Measurements from ENCODE around the gene RASSF1.

Gene RASSF1

GRCh38 chr3:50365842-50366220 is 25.2 kb upstream of the RASSF1 start:
- H3K9me3 ChIP-seq (ENCODE audit: control insufficient read depth, insufficient read depth, low read length), result no peaks in the 10 kb centered on the region
- no peak overlapping the region for H3K27ac ChIP-seq (ENCODE audit: low read length)
- H3K27me3 ChIP-seq (ENCODE audit: control insufficient read depth, insufficient read depth, low read length), result no peaks in the 10 kb centered on the region
- DNase-seq (ENCODE audit: low read depth, low spot score), result no peak
- peak overlapping the region; percentile 53; the same call in 1 of the 2 replicates for H3K4me3 ChIP-seq (ENCODE audit: low read length)
- H3K36me3 ChIP-seq (ENCODE audit: control insufficient read depth, insufficient read depth, low read length), result no peaks in the 10 kb centered on the region; the same call in 1 of the 2 replicates
- peaks cover 6% of the 10 kb centered on the region for H3K4me1 ChIP-seq (ENCODE audit: control insufficient read depth, insufficient read depth, low read length)
- WGBS (ENCODE audit: insufficient coverage, insufficient read length), result no CpG with 5 or more reads among the region's 5 CpGs

DNA sequence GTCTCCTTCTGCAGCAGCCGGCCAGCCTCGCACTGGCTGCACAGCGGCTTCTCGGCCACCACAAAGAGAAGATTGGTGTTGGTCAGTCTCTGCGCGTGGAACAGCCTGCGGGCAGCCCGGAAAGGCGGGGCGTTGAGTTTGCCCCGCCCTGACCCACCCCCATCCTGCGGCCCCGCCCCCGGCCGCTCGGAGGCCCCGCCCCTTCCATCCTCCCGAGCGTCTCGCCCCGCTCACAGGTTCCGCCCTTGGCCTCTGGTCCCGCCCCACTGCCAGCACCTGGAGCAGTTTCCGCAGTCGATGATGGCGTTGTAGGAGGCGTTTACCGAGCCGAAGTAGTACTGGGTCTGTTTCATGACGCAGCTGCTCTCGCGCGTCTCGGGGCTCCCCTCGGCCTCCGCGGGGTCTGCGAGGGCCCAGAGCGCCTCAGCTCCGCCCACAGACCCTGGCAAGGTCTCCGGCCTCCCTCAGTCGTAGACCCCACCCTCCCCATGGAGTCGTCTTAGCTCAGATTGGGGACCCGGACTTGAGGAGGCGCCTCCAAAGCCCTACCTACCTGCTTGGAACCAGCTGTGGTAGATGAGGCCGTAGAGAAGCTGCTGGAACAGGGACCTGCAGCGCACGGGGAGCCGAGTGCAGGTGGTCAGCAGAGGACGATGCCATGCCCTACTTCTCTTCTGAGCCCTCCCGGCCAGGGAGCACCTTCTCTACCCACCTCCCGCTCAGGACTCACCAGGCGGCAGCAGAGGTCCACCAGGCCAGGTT is 24.6 kb upstream of the RASSF1 start:
- Histone ChIP-seq H3K27ac (ENCODE audit: low read length) (no peak overlapping the region), H3K27me3 (ENCODE audit: control insufficient read depth, insufficient read depth, low read length) (no peaks in the 10 kb centered on the region), H3K4me1 (ENCODE audit: control insufficient read depth, insufficient read depth, low read length) (peaks cover 5% of the 10 kb centered on the region; the same call in 1 of the 2 replicates), H3K4me3 (ENCODE audit: low read length) (peak overlapping the region; percentile 53; the same call in 1 of the 2 replicates), H3K36me3 (ENCODE audit: control insufficient read depth, insufficient read depth, low read length) (no peaks in the 10 kb centered on the region; the same call in 1 of the 2 replicates), H3K9me3 (ENCODE audit: control insufficient read depth, insufficient read depth, low read length) (no peaks in the 10 kb centered on the region)
- no CpG with 5 or more reads among the region's 53 CpGs for whole genome bisulfite sequencing (ENCODE audit: insufficient coverage, insufficient read length)
- peak; percentile 75 for DNase-seq (ENCODE audit: low read depth, low spot score)

GRCh38 chr3:50364573-50365079 is 24.0 kb upstream of the RASSF1 start:
- H3K4me3 ChIP-seq (ENCODE audit: low read length), result peak overlapping the region; percentile 52
- WGBS (ENCODE audit: insufficient coverage, insufficient read length), result no CpG with 5 or more reads among the region's 48 CpGs

DNA sequence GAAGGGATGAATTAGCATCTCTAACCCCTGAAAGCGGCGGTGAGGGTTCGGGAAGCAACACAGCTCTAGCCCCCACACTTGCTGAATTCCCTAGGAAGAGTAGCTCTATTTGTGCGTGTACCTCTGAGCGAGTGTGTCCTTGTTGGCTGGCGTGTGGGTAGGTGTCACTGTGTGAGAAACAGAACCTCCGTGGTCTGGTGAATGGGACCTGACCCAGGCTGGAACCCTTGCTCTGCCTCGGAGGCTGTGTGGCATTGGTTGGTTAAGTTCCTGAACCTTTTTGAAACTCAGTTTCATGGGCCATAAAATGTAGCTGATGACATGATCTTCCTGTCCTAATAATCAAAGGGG is 19.1 kb upstream of the RASSF1 start:
- no CpG with 5 or more reads among the region's 8 CpGs for WGBS (ENCODE audit: insufficient coverage, insufficient read length)

More at GRCh38 chr3:50364573-50365079, 24.0 kb upstream of the RASSF1 start:
- Histone ChIP-seq H3K27ac (ENCODE audit: low read length) (no peak overlapping the region), H3K27me3 (ENCODE audit: control insufficient read depth, insufficient read depth, low read length) (no peaks in the 10 kb centered on the region), H3K36me3 (ENCODE audit: control insufficient read depth, insufficient read depth, low read length) (no peaks in the 10 kb centered on the region; the same call in 1 of the 2 replicates), H3K9me3 (ENCODE audit: control insufficient read depth, insufficient read depth, low read length) (no peaks in the 10 kb centered on the region), H3K4me1 (ENCODE audit: control insufficient read depth, insufficient read depth, low read length) (peaks cover 5% of the 10 kb centered on the region; the same call in 1 of the 2 replicates)
- no peak for DNase-seq (ENCODE audit: low read depth, low spot score)

GRCh38 chr3:50358911-50359759 is 18.5 kb upstream of the RASSF1 start, which contains the start of gene TMEM115:
Gene TMEM115 (minus strand): TSS chr3:50359521. CDS start chr3:50359063, 458 bp downstream.
- Histone ChIP-seq H3K36me3 (ENCODE audit: control insufficient read depth, insufficient read depth, low read length) (peaks cover 4% of the 10 kb centered on the region; the same call in 1 of the 2 replicates), H3K4me1 (ENCODE audit: control insufficient read depth, insufficient read depth, low read length) (peaks cover 8% of the 10 kb centered on the region), H3K4me3 (ENCODE audit: low read length) (peak within 1 kb of the TSS; percentile 86), H3K27me3 (ENCODE audit: control insufficient read depth, insufficient read depth, low read length) (no peaks in the 10 kb centered on the region), H3K27ac (ENCODE audit: low read length) (no peak within 1 kb of the TSS), H3K9me3 (ENCODE audit: control insufficient read depth, insufficient read depth, low read length) (no peaks in the 10 kb centered on the region)
- WGBS (ENCODE audit: insufficient coverage, insufficient read length), result no CpG with 5 or more reads among the region's 64 CpGs
- peak; percentile 96 for DNase-seq (ENCODE audit: low read depth, low spot score)

More for the DNA sequence above, 19.1 kb upstream of the RASSF1 start:
- Histone ChIP-seq H3K4me3 (ENCODE audit: low read length) (peak overlapping the region; percentile 17; the same call in 1 of the 2 replicates), H3K27ac (ENCODE audit: low read length) (no peak overlapping the region), H3K4me1 (ENCODE audit: control insufficient read depth, insufficient read depth, low read length) (peaks cover 10% of the 10 kb centered on the region), H3K27me3 (ENCODE audit: control insufficient read depth, insufficient read depth, low read length) (no peaks in the 10 kb centered on the region), H3K9me3 (ENCODE audit: control insufficient read depth, insufficient read depth, low read length) (no peaks in the 10 kb centered on the region), H3K36me3 (ENCODE audit: control insufficient read depth, insufficient read depth, low read length) (no peaks in the 10 kb centered on the region; the same call in 1 of the 2 replicates)
- no peak for DNase-seq (ENCODE audit: low read depth, low spot score)

DNA sequence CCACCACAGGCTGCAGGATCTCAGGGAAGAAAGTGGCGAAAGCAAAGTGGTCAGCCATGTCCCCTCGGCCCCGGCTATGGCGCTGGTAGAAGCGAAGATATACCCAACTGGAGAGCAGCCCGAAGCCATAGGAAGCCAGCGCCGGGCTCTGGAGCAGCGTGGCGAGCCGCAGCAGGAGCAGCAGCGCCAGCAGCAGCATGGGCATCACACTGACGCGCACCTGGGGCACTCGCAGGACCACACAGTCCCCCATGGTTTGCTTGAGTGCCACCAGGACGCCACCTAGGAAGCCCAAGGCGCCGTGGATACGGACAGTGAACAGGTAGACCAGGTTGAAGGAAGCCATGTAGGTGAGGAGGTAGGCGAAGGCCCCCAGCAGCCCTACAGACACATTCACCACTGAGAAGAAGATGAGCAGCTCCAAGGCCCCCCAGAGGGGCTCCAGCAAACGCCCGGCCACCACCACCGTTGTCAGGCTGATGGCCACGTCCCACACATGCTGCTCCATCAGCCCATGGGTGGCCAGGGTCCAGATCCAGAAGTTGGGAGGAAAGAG is 17.8 kb upstream of the RASSF1 start:
- Histone ChIP-seq H3K27ac (ENCODE audit: low read length) (no peak overlapping the region), H3K36me3 (ENCODE audit: control insufficient read depth, insufficient read depth, low read length) (peaks cover 5% of the 10 kb centered on the region; the same call in 1 of the 2 replicates), H3K27me3 (ENCODE audit: control insufficient read depth, insufficient read depth, low read length) (no peaks in the 10 kb centered on the region), H3K9me3 (ENCODE audit: control insufficient read depth, insufficient read depth, low read length) (no peaks in the 10 kb centered on the region), H3K4me3 (ENCODE audit: low read length) (peak overlapping the region; percentile 86; the same call in 1 of the 2 replicates), H3K4me1 (ENCODE audit: control insufficient read depth, insufficient read depth, low read length) (peaks cover 8% of the 10 kb centered on the region)
- DNase-seq (ENCODE audit: low read depth, low spot score), result no peak
- WGBS (ENCODE audit: insufficient coverage, insufficient read length), result no CpG with 5 or more reads among the region's 24 CpGs

- H3K4me1 ChIP-seq (ENCODE audit: control insufficient read depth, insufficient read depth, low read length), result peaks cover 8% of the 10 kb centered on the region
- no peak overlapping the region for H3K27ac ChIP-seq (ENCODE audit: low read length)
- no peak overlapping the region for H3K4me3 ChIP-seq (ENCODE audit: low read length)
- no peaks in the 10 kb centered on the region for H3K27me3 ChIP-seq (ENCODE audit: control insufficient read depth, insufficient read depth, low read length)
- no peaks in the 10 kb centered on the region for H3K9me3 ChIP-seq (ENCODE audit: control insufficient read depth, insufficient read depth, low read length)
- peaks cover 8% of the 10 kb centered on the region; the same call in 1 of the 2 replicates for H3K36me3 ChIP-seq (ENCODE audit: control insufficient read depth, insufficient read depth, low read length)
- WGBS (ENCODE audit: insufficient coverage, insufficient read length), result no CpG with 5 or more reads among the region's 1 CpG
- no peak for DNase-seq (ENCODE audit: low read depth, low spot score)
Measured at GRCh38 chr3:50357481-50357880, 16.8 kb upstream of the RASSF1 start.

GRCh38 chr3:50356553-50356952 is 15.9 kb upstream of the RASSF1 start:
- no peak for DNase-seq (ENCODE audit: low read depth, low spot score)
- H3K4me1 ChIP-seq (ENCODE audit: control insufficient read depth, insufficient read depth, low read length), result peaks cover 8% of the 10 kb centered on the region
- no CpG with 5 or more reads among the region's 5 CpGs for WGBS (ENCODE audit: insufficient coverage, insufficient read length)
- peaks cover 8% of the 10 kb centered on the region; the same call in 1 of the 2 replicates for H3K36me3 ChIP-seq (ENCODE audit: control insufficient read depth, insufficient read depth, low read length)
- no peak overlapping the region for H3K27ac ChIP-seq (ENCODE audit: low read length)
- no peaks in the 10 kb centered on the region for H3K27me3 ChIP-seq (ENCODE audit: control insufficient read depth, insufficient read depth, low read length)
- no peak overlapping the region for H3K4me3 ChIP-seq (ENCODE audit: low read length)
- no peaks in the 10 kb centered on the region for H3K9me3 ChIP-seq (ENCODE audit: control insufficient read depth, insufficient read depth, low read length)

GRCh38 chr3:50355829-50356552 is 15.4 kb upstream of the RASSF1 start:
- Histone ChIP-seq H3K27me3 (ENCODE audit: control insufficient read depth, insufficient read depth, low read length) (no peaks in the 10 kb centered on the region), H3K4me3 (ENCODE audit: low read length) (no peak overlapping the region), H3K27ac (ENCODE audit: low read length) (no peak overlapping the region), H3K36me3 (ENCODE audit: control insufficient read depth, insufficient read depth, low read length) (peaks cover 8% of the 10 kb centered on the region; the same call in 1 of the 2 replicates), H3K4me1 (ENCODE audit: control insufficient read depth, insufficient read depth, low read length) (peaks cover 8% of the 10 kb centered on the region), H3K9me3 (ENCODE audit: control insufficient read depth, insufficient read depth, low read length) (no peaks in the 10 kb centered on the region)
- DNase-seq (ENCODE audit: low read depth, low spot score), result no peak
- WGBS (ENCODE audit: insufficient coverage, insufficient read length), result no CpG with 5 or more reads among the region's 5 CpGs

All from iPS DF 6.9 (cell line).